NOMO-1 treated with dmso at 0.1 percent for 144 hours (cell line): Measurements from ENCODE around the gene ANK2.
"Not testable (repeated sequence)": the region's sequence is repeated elsewhere in the genome, so short reads cannot be mapped to it uniquely, and the experiment has no call there.

ENCODE experiments used
- DNase-seq: peaks from one replicate; lab custom pipeline; 2025; ENCODE audit not compliant: unreplicated experiment; lab: John Stamatoyannopoulos, UW

ANK2 gene

GRCh38 chr4:113146876-113147358, 97.5 kb downstream of the ANK2 start:
- DNase-seq, result no peak

DNA sequence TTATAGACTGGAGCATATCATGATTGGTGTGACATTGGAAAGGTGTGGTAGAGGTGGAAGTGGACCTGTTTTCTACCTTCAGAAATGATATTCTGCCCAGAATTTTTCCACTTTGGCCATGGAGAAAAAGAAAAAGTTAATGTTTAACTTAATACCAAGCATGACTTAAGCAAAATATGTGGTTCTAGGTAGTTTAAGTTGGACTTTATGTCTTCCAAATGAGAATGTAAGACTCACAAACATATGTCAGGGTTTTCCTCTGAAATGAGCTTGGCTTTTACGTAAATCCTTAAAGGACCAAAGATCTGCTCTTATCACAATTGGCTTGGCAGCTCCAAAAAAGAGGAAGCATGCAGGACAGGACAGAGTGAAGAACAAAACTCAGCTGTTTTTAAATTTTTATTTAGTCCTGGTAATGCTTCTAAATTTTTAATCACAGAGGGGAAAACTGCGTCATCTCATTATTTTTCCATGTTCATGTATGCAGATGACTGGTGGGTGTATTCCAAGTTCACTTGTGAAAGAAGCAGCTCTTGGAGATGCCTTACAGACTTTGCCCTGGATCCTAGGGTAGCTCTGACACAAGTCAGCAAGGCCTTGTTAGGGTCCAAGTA, 98.2 kb downstream of the ANK2 start:
- DNase-seq, result no peak

GRCh38 chr4:113148925-113149324, 99.5 kb downstream of the ANK2 start:
- DNase-seq, result no peak

- DNase-seq, result no peak
These were observed 104.2 kb downstream of the ANK2 start for GRCh38 chr4:113153529-113154101.

- DNase-seq, result no peak
These were observed 104.8 kb downstream of the ANK2 start for GRCh38 chr4:113154281-113154680.

- no peak for DNase-seq
These were observed 107.8 kb downstream of the ANK2 start for GRCh38 chr4:113157086-113157857.

- DNase-seq, result no peak
These were observed 110.6 kb downstream of the ANK2 start for GRCh38 chr4:113159942-113160545.

- no peak for DNase-seq
These were observed 111.1 kb downstream of the ANK2 start for GRCh38 chr4:113160548-113160947.

DNA sequence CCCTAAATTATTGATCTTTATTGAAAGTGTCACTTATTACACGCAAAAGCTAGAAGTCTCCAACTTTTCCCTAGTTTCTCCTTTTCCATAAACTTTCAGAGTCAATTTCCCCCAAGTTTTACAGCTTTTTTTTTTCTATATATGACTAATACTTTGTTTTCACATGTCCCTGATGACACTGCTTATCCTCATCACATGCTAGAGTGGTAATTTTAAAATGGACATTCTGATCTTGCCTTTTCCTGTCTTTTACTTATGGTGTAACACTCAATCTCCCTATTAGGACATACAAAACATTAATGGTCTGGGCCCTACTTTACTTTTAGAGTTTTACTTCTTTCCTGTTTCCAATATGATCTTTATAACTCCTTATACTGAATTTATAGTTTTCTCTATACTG, 112.6 kb downstream of the ANK2 start:
- DNase-seq, result no peak

- no peak for DNase-seq
These were observed 119.9 kb downstream of the ANK2 start for GRCh38 chr4:113169368-113169767.

GRCh38 chr4:113170115-113170804, 120.8 kb downstream of the ANK2 start:
- no peak for DNase-seq

DNA sequence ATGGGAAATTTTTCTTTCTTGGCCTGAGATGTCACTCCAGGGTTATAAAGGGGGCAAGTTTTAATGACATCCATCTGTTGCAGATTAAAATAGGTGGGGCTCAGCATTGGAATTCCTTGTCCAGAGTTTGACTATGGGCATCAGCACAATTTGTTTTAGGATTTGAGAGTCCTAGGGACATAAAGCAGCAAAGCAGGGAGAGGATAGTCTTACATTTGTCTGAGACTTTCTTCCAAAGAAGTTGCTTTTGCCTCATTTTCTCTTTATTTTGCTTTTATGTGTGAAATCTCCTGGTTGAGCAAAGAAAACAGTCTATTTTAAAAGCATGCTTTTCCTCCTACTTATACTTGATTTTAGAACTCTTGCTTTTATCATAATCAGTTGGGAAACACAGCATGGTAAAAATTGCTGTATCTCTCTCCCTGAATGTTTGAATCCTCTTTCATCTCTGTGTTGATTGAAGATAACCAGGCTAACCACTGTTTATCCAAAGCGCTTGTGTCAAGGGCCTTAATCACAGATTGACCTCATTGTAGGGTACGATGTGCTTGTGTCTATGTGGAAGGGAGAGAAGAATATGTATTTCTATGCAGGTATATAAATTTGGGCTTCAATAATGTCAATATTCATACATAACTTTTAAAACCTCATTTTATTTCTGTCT, 121.5 kb downstream of the ANK2 start:
- DNase-seq, result no peak

- DNase-seq, result no peak
These were observed 123.8 kb downstream of the ANK2 start for GRCh38 chr4:113173126-113173792.

GRCh38 chr4:113173793-113174264, 124.4 kb downstream of the ANK2 start:
- DNase-seq, result no peak

DNA sequence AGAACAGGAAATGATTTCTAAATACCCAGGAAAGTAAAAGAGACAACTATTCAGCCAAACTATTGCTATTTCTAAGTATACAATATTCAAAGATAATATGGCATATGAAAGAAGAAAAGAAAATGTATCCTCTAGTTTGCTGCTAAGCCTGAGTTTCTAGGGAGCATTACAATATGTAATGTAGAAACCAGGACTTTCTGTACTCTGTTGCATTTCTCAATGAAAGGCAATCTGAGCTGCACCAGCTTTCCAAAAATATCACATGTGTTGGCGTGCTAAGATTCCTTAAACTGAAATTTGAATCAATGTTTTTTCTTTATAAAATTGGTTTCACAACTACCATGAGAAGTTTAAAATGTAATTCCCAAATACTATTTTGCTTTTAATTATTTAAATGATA, 129.6 kb downstream of the ANK2 start:
- no peak for DNase-seq

GRCh38 chr4:113179996-113180395, 130.5 kb downstream of the ANK2 start:
- no peak for DNase-seq

- no peak for DNase-seq
These were observed 132.0 kb downstream of the ANK2 start for GRCh38 chr4:113181289-113182007.

GRCh38 chr4:113183032-113183605, 133.7 kb downstream of the ANK2 start:
- DNase-seq, result no peak

- not testable (repeated sequence) for DNase-seq
These were observed 136.8 kb downstream of the ANK2 start for GRCh38 chr4:113186220-113186619.
